H1 (cell line): ENCODE results near the gene DISP3. TPM values are rescaled to one million over a fixed set of nuclear protein-coding genes. Genes with fewer than 3 reads are reported as not detected.

Experiments
- ASH2L ChIP-seq: fragments of 200-600, 300-600 bp; sonication (generic); IDR thresholded peaks from one replicate; pipeline ENCODE4 v1.7.1; 2017; ENCODE audit warnings: low read length
- EP300 ChIP-seq, 2 experiments: IDR thresholded peaks; 1 replicate in 1 of 2; 2 replicates in 1 of 2; pipeline ENCODE4 v1.6.1; 2011 to 2012; ENCODE audit warnings: low read depth in 2 of 2, low read length in 2 of 2, mild to moderate bottlenecking in 2 of 2, borderline replicate concordance in 1 of 2, inconsistent platforms in 1 of 2, moderate library complexity in 1 of 2
- polyA plus RNA-seq, 7 experiments: library from polyadenylated mRNA; depleted of rRNA in 3 of 7; stranded (reverse) in 5 of 7; unstranded in 2 of 7; fragments of >200 nt in 5 of 7; fragments of 200-250 nt in 2 of 7; gene quantifications; 1 replicate in 5 of 7; 2 replicates in 1 of 7; 4 replicates in 1 of 7; pipeline versions ENCODE4 v1.2.1 to v1.2.3, GENCODE V29; 2011 to 2013; ENCODE audit warnings: missing spikeins in 2 of 7, mixed read lengths in 2 of 7
- total RNA-seq: library from RNA; stranded (reverse); fragmentation: NEBNext Ultra II Directional; extraction: Animal tissue kit (Norgen Biotek cat#: 25700); gene quantifications from 2 replicates; pipeline ENCODE4 v1.2.1, GENCODE V29; 2021
- TF ChIP-seq, protein P1 (sequence below): IDR thresholded peaks from 2 replicates; pipeline ENCODE4 v1.6.1; 2012; ENCODE audit warnings: low read length, inconsistent platforms

Gene DISP3
- total and polyA plus RNA-seq, 2 of the 8 experiments (the other 6 are each of a cell fraction or from before 2014, with no cell fraction given), result 3.4 to 4.6 TPM

DNA sequence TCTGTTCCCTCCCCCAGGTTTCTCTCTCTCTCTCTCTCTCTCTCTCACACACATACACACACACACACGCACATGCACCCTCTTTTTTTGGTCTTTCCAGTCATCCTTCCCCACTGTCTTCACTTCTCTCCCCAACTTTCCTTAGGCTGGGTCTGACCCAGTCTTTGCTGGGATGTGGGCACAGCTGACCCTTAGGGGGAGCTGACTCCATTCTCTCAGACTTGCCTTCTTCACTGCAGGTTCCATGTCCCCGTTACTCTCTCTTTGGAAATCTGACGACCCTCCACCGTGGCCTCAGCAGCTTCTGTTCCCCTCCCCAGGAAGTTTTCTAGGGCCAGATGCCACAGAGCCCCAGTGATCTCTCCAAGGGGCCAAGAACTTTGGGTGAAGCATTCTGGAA lies 2.1 kb downstream of the DISP3 start (continued):
- TF ChIP-seq, protein P1, sequence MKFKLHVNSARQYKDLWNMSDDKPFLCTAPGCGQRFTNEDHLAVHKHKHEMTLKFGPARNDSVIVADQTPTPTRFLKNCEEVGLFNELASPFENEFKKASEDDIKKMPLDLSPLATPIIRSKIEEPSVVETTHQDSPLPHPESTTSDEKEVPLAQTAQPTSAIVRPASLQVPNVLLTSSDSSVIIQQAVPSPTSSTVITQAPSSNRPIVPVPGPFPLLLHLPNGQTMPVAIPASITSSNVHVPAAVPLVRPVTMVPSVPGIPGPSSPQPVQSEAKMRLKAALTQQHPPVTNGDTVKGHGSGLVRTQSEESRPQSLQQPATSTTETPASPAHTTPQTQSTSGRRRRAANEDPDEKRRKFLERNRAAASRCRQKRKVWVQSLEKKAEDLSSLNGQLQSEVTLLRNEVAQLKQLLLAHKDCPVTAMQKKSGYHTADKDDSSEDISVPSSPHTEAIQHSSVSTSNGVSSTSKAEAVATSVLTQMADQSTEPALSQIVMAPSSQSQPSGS, result no peak
- TF ChIP-seq ASH2L (no peak), EP300 (IDR thresholded peaks at IDR 0.05; ENCODE audit: borderline replicate concordance in 1 of 2, low read depth in 2 of 2, low read length in 2 of 2) (no peak)
